Measurements from ENCODE around the gene GPR89A. TPM values are rescaled to one million over a fixed set of nuclear protein-coding genes. Genes with fewer than 3 reads are reported as not detected.

GPR89A gene
- total RNA-seq, 1 donor from 2014 or later: 15.3 TPM

- Histone ChIP-seq H3K27ac (no peak within 1 kb of the TSS), H3K36me3 (no peaks in the 10 kb centered on the region), H3K4me3 (no peak within 1 kb of the TSS), H3K27me3 (ENCODE audit: low read depth) (peaks cover 12% of the 10 kb centered on the region), H3K4me1 (peaks cover 11% of the 10 kb centered on the region), H3K9me3 (no peaks in the 10 kb centered on the region)
- no peak for TF ChIP-seq CTCF (IDR thresholded peaks at IDR 0.05)
- intact Hi-C loops (cut with DNase I): no loop called here
- no peak for ATAC-seq
- DNase-seq: no peak
Observed at GRCh38 chr1:145719230-145720079, 111.7 kb downstream of the GPR89A start, which contains the start of gene CD160. Gene CD160 (plus strand): TSS chr1:145719499. CDS start chr1:145728328, 8,829 bp downstream.

Other genes with a start within 250 kb of the GPR89A start
- 2.4 TPM for gene NBPF20, start 182.4 kb upstream of the GPR89A start, total RNA-seq
- not detected for gene PDZK1, start 99.4 kb downstream of the GPR89A start, total RNA-seq
- 1.1 TPM for gene CD160, start 111.5 kb downstream of the GPR89A start, total RNA-seq
- 14.2 TPM for gene RNF115, start 216.1 kb downstream of the GPR89A start, total RNA-seq
- 26.3 TPM for gene POLR3C, start 216.2 kb downstream of the GPR89A start, total RNA-seq
- gene NUDT17, start 237.6 kb downstream of the GPR89A start, total RNA-seq: 2.5 TPM